Gastrocnemius medialis (tissue), 4 donors: ENCODE results near the gene ARHGAP26.

ENCODE experiments used
- POLR2A ChIP-seq, 2 donors: fragments of 450-650 bp; IDR thresholded peaks; one replicate each; pipeline ENCODE4 v1.6.1; 2017; ENCODE audit warnings: antibody characterized with exemption in 2 of 2, mild to moderate bottlenecking in 2 of 2, moderate library complexity in 2 of 2
- TF ChIP-seq, protein P1 (sequence below), 5 experiments: fragments of 450-650 bp in 3 of 5; fragments of 200-600 bp in 2 of 5; sonication (generic) in 2 of 5; IDR thresholded peaks in 4 of 5; conservative IDR thresholded peaks in 1 of 5; 1 replicate in 4 of 5; 2 replicates in 1 of 5; pipeline ENCODE4 v1.5.1; 2016 to 2019; ENCODE audit warnings: antibody characterized with exemption in 5 of 5, mild to moderate bottlenecking in 3 of 5, moderate library complexity in 3 of 5

DNA sequence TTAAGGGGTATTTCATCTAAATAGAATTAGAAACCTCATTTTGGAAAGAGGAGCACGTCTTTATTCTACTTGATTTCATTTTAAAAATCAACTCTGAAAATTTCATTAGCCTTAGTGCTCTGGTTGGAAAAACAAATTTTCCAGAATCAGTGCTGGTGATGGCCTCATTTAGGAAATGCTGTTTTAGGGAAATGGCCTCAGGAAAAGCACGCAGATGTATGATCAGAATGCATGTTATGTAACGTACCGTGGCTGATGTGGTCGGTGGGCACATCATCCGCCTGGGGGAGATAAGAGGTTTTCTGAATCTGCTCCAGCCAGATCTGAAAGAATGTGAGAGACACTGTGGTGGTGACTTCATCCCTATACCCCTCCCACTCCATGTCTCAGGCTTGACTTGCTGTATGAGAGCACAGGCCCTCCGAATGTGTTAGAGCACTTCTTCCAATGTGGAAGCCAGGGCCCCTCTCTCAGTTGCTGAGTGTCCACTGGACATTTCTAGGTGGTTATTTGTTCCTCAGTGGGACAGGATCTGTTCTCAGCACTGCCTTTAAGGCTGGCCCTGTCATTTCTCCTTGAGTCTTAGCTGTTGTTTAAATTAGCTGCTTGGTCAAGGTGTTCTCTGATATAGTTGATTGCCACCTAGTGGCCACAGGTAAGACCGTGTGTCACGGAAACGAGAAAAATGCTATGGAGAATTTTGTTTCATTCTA lies 96.5 kb downstream of the ARHGAP26 start:
- TF ChIP-seq, protein P1, sequence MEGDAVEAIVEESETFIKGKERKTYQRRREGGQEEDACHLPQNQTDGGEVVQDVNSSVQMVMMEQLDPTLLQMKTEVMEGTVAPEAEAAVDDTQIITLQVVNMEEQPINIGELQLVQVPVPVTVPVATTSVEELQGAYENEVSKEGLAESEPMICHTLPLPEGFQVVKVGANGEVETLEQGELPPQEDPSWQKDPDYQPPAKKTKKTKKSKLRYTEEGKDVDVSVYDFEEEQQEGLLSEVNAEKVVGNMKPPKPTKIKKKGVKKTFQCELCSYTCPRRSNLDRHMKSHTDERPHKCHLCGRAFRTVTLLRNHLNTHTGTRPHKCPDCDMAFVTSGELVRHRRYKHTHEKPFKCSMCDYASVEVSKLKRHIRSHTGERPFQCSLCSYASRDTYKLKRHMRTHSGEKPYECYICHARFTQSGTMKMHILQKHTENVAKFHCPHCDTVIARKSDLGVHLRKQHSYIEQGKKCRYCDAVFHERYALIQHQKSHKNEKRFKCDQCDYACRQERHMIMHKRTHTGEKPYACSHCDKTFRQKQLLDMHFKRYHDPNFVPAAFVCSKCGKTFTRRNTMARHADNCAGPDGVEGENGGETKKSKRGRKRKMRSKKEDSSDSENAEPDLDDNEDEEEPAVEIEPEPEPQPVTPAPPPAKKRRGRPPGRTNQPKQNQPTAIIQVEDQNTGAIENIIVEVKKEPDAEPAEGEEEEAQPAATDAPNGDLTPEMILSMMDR (IDR thresholded peaks at IDR 0.05 in 4 of 5, conservative IDR thresholded peaks at IDR 0.05 in 1 of 5), result peak; percentile 54 to 77 (median 72)
- TF ChIP-seq POLR2A (IDR thresholded peaks at IDR 0.05), result no peak
